Upper lobe of right lung (tissue), 1 donor: Measurements from ENCODE around the gene FKBP6. TPM values are rescaled to one million over a fixed set of nuclear protein-coding genes. Genes with fewer than 3 reads are reported as not detected.

Source experiments
- ATAC-seq: fragments of 200-7000 bp; cut with Tn5 transposase; one replicate; pipeline ENCODE4 v1.9.1; 2020; ENCODE audit warnings: mild to moderate bottlenecking, moderate library complexity
- DNase-seq: peaks from one replicate; pipeline ENCODE4 v3.0.0-alpha.2; 2020
- H3K27ac ChIP-seq: fragments of 200-600 bp; one replicate; pipeline ENCODE4 v1.8.0; 2022
- H3K27me3 ChIP-seq: fragments of 200-600 bp; one replicate; pipeline ENCODE4 v1.8.0; 2022; ENCODE audit warnings: mild to moderate bottlenecking
- H3K36me3 ChIP-seq: fragments of 200-600 bp; one replicate; pipeline ENCODE4 v1.8.0; 2022
- H3K4me1 ChIP-seq: fragments of 200-600 bp; one replicate; pipeline ENCODE4 v1.8.0; 2022
- H3K4me3 ChIP-seq: fragments of 200-600 bp; one replicate; pipeline ENCODE4 v1.8.0; 2022; ENCODE audit warnings: mild to moderate bottlenecking
- H3K9me3 ChIP-seq: fragments of 200-600 bp; one replicate; pipeline ENCODE4 v1.8.0; 2022
- CTCF ChIP-seq: fragments of 200-600 bp; IDR thresholded peaks from one replicate; pipeline ENCODE4 v1.8.0; 2022; ENCODE audit warnings: antibody characterized with exemption
- intact Hi-C: fragments of 100-400 bp; cut with DNase I; formaldehyde crosslinking; loops from one replicate; pipeline ENCODE4 v1.11.0; 2022
- total RNA-seq: library from RNA; stranded (reverse); fragmentation: NEBNext Ultra II Directional; extraction: Animal tissue kit (Norgen Biotek cat#: 25700); gene quantifications from one replicate; pipeline ENCODE4 v1.2.1, GENCODE V29; 2021
- donor health status: DM: no; HTN: yes; CAD: no; lungs with severe emphysema.

The FKBP6 gene
- total RNA-seq, 1 donor from 2014 or later, result not detected

GRCh38 chr7:73387221-73387828 is 59.4 kb downstream of the FKBP6 start:
- no peak for TF ChIP-seq CTCF
- DNase-seq (no peak), ATAC-seq (no peak)
- Histone ChIP-seq H3K36me3 (no peaks in the 10 kb centered on the region), H3K9me3 (peaks cover 20% of the 10 kb centered on the region), H3K27me3 (no peaks in the 10 kb centered on the region), H3K4me1 (no peaks in the 10 kb centered on the region), H3K4me3 (no peak overlapping the region), H3K27ac (no peak overlapping the region)
- intact Hi-C loops, result no loop called here

GRCh38 chr7:73387908-73388414 is 60.0 kb downstream of the FKBP6 start:
- intact Hi-C loops, result no loop called here
- ATAC-seq, result no peak
- H3K27ac ChIP-seq, result no peak overlapping the region

GRCh38 chr7:73391396-73391795 is 63.4 kb downstream of the FKBP6 start:
- Histone ChIP-seq H3K27ac (no peak overlapping the region), H3K9me3 (peaks cover 20% of the 10 kb centered on the region), H3K4me1 (no peaks in the 10 kb centered on the region), H3K4me3 (no peak overlapping the region), H3K27me3 (no peaks in the 10 kb centered on the region), H3K36me3 (no peaks in the 10 kb centered on the region)
- TF ChIP-seq CTCF, result no peak
- ATAC-seq, result no peak
- intact Hi-C loops, result no loop called here
- DNase-seq, result no peak

More at GRCh38 chr7:73387908-73388414, 60.0 kb downstream of the FKBP6 start:
- no peak for DNase-seq
- TF ChIP-seq CTCF, result no peak
- Histone ChIP-seq H3K9me3 (peaks cover 20% of the 10 kb centered on the region), H3K4me3 (no peak overlapping the region), H3K27me3 (no peaks in the 10 kb centered on the region), H3K36me3 (no peaks in the 10 kb centered on the region), H3K4me1 (no peaks in the 10 kb centered on the region)

- intact Hi-C loops, result no loop called here
- ATAC-seq, result no peak
Measured at GRCh38 chr7:73394422-73394821, 66.5 kb downstream of the FKBP6 start.

GRCh38 chr7:73395538-73396503 is 67.9 kb downstream of the FKBP6 start:
- Histone ChIP-seq H3K4me1 (no peaks in the 10 kb centered on the region), H3K36me3 (no peaks in the 10 kb centered on the region), H3K9me3 (no peaks in the 10 kb centered on the region), H3K27me3 (no peaks in the 10 kb centered on the region), H3K27ac (no peak overlapping the region), H3K4me3 (no peak overlapping the region)
- TF ChIP-seq CTCF, result no peak
- intact Hi-C loops, result no loop called here
- no peak for ATAC-seq
- no peak for DNase-seq

More at GRCh38 chr7:73394422-73394821, 66.5 kb downstream of the FKBP6 start:
- Histone ChIP-seq H3K4me3 (no peak overlapping the region), H3K4me1 (no peaks in the 10 kb centered on the region), H3K36me3 (no peaks in the 10 kb centered on the region), H3K27ac (no peak overlapping the region), H3K27me3 (no peaks in the 10 kb centered on the region), H3K9me3 (no peaks in the 10 kb centered on the region)
- DNase-seq, result no peak
- TF ChIP-seq CTCF, result no peak
